NCI-H146 treated with DMSO at 0.1 percent for 48 hours (cell line): ENCODE results near the gene FYCO1.

ENCODE experiments used
- DNase-seq: peaks from one replicate; lab custom pipeline; 2025; ENCODE audit not compliant: unreplicated experiment; lab: John Stamatoyannopoulos, UW

The FYCO1 gene

DNA sequence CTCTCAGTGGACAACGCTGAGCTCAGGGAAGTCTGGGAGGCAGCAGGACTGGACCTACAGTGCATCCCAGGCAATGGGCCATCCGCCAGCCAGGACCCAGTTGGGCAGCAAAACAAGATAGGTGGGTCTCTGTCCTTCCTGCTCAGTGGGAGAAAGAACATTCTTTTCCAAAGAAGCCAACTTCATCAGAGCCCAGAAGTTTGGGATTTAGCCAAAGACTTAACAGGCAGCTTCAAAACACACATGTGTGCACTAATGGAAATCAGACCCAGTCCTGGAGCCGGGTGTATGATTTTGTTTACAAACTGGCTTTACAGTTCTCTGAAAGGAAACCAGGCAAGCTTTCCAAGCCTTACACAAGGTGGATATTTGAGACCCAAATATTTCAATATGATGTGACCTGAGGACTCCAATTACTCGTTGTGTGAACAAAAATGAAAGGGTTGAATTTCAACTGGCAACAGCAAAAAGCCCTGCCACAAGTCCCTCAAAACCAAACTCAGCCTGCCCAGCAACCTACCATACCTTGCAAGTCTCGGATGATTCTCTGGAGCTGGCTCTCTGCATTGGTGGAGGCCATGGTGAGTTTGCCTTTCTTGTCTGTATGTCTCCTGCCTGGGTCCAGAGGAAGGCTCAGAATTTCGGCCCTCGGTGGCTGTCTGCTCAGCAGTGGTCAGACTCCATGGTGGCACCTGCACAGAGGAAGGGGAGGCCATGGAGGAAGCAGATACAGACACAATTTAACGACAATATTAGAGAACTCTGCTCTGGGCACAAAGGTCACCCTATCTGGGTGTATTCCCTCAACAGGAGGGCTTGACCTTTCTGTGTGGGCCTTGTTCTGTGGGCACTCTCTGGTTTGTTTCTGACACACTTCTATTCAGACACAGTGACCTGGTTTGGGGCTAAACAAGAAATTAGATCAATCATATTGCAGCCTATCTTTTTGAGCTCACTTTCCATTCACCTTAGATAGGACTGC is 11.0 kb downstream of the FYCO1 start:
- DNase-seq: no peak

DNA sequence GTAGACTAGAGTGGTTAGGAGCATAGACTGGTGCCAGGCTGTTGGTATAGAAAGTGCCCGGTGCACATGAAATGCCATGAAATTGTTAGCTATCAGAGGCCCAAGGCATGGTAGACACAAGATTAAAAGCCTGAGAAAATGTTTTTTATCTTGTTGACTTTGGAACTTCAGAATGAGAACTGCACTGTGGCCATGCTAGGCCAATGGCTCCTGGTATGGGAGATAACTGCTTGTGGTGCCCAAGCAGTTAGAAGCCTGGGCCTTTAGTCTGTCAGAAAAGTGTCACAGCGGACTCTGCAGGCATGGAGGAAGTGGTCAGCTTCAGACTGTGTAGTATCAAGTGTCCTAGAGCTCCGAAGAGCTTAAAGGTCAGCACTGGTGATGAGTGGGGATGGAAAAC is 11.9 kb downstream of the FYCO1 start:
- no peak for DNase-seq

DNA sequence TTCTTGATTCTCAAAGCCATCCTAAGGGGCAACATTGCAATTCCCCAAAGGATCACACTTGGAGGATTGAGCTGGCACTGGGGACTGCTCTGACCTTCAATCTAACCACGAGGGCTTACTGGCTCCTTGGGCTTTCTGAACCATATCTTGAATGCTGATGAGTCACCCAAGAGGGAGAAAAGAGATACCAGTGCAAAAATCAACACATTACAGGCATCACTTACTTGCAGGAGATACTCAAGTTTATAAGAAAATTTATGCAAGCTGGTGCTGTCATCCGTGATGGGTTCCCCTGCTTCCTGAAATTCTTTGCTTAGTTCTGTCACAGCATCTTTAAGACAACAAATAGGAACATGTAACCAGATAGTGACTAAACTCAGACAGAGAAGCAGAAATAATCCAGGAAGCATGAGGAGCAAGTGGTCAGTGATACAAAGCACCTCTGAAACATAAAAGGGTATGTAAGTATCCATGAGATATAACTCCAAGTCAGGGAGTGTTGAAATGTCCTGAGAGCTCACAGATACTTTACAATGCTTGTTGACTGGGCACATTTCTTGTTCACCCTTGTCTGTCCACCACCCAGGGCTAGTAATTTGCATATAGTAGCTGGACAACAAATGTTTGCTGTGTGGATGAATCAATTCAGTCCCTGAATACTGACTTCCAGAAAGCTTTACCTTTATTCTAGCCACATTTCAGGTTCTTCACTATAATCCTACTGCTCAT is 14.1 kb downstream of the FYCO1 start:
- no peak for DNase-seq

DNA sequence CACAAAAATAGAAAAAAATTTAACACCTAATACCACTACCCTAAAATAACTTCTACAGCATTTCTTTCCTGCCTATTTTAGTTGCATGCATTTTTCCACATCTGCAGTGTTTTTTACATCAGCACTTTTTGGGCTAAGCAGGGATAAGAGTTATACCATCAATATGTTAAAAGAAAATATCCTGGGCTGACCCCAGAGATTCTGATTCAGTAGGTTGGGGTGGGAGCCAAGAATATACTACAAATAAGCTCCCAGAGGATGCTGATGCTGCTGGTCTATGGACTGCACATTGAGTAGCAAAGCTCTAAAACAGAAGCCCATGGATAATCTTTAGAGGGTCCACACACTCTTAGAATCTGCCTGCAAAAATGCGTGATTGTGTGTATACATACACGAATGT is 14.8 kb downstream of the FYCO1 start:
- DNase-seq: no peak

DNA sequence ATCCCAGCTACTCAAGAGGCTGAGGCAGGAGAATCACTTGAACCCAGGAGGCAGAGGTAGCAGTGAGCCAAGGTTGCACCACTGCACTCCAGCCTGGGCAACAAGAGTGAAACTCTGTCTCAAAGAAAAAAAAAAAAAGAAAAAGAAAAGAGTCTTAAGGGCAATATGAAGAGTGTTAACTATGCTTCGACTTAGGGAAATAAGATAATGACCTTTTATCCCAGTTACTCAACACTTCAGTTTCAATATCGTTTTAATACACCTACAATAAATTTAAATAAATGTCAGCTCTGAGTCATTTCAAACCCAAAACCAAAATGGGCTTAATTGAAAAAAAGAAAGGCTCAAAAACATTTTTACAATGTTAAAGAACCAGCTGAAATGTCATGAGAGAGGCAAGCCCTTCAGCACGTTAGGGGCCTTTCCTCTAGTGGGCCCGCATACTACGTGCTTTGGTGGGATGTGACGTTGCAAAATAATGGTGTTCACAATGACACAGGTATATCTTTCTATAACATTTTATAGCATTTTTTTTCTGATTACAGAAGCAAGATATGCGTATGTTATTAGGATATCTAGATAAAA is 15.3 kb downstream of the FYCO1 start:
- DNase-seq: no peak

DNA sequence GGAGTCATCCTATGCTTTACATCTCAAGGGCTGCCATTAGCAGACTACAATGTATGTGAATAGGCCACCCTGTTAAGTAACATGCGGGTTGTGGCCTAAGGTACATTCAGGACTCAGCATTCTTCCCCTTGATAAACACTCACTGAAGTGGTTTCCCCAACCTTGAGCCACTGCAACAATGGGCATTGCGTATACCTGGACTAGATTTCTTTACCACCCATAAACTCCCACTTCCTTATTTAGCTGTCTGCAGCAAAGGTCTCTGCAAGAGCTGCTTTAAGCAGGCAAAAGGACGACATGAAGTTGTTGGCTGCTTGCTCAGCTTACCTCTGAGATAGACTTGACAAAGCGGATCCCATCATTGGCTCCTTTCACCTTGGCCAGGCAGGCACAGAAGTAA is 16.2 kb downstream of the FYCO1 start:
- no peak for DNase-seq

DNA sequence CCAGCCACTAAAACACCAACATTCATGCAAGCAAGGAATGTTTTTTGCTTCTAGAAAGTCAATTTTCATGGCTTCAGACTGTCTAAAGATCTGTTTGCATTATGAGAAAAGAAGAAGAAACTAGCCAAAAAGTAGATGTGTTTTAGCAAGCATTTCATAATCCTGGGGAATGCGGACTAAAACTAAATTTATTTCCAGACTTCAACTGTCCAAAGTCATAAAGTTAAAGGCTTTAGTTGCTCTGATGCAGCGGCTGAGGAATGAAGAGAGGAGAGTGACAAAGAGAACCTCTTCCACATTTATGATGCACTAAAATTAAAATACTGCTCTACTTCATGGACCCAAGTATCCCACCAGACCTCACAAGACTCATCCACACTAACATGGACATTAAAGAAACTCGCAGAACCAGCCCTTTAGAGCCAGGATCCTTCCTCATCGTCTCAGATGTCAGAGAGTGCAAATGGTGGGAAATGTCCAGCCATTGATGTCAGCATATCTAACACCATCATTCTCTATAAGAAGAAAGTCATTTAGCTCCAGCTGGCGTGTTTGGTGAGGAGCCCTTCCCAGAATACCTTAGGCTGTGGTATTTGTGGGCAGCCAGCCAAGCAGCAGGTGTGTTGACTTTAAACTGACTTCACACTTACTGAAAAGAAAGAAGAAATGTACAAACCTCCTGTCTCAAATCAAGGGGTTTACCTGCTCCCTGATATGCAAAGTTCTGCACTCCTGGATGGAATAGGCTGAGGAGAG is 17.4 kb downstream of the FYCO1 start:
- DNase-seq: peak; percentile 2

DNA sequence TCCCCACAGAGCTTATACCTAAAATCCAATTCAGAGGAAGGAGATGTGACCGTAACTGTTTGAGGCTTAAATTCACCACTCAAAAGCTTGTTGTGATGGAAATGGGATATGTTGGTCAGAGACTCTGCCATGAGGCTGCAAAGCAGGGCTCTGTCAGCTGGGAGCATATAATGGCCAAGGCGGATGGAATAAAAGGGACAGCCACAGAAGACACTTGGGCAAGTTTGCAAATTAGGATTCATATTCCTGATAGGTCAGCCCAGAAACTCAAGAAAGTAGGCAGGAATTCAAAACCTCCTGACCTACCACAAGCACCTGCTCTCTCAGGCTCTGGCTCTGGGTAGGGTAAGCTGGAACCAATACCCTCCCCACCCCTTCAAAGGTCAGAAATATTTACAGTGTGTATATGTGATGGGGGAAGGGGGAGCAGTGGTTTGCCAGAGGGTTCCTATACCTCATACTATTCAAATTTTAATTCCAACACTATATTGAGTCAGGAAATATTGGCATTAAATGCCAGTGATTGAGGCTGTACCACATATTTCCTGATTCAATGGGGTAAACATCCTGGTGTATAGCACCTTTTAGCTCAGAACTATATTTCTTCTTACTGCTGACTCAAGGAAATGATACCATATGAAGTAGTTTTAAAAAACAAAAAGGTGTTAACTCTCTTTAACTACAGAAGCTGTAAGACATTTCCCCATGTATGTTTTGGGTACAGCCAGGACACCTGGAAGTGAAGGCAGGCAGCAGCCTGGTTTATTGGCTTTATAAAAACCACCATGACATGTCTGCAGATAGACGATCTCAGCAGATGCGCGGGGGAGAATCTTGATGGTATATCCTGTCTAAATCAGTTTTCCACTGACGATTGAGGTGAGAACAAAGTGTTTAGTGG is 19.2 kb downstream of the FYCO1 start:
- no peak for DNase-seq

DNA sequence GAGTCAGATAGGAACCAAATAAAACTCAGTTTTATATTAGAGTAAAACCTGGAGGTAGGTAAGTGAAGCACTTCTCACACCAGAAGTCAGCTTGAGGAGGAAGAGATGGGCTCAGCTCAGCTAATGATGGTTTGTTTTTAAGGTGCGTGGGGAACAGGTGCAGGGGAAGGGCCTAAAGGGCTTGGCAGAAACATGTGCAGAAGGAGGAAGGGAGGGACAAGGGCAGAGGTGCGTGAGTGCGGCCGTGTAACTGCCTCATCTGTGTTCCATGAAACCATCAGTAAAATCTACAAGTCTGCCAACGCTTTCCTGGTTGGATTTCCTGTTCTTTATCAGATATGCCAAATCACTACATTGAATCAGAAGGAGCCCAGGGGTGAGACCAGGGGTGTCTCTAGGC is 19.9 kb downstream of the FYCO1 start:
- no peak for DNase-seq

DNA sequence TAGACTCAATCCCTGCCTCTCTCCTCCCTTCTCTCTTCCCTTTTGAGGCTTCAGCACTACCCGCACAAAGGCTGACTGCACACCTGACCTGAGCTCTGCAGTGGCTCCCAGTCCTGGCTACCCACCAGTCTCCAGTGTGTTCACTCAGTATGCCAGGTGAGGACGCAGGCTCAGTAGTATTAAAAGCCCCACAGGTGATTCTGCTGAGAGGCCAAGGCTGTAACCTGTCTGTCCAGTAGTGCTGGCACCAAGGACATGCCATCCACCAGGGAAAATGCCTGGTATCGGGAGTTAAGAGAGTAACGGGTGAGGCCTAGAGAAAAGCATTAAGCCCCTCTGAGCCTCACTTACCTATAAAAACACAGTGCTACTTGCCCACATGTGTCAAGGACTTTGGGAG is 20.9 kb downstream of the FYCO1 start:
- DNase-seq: no peak

DNA sequence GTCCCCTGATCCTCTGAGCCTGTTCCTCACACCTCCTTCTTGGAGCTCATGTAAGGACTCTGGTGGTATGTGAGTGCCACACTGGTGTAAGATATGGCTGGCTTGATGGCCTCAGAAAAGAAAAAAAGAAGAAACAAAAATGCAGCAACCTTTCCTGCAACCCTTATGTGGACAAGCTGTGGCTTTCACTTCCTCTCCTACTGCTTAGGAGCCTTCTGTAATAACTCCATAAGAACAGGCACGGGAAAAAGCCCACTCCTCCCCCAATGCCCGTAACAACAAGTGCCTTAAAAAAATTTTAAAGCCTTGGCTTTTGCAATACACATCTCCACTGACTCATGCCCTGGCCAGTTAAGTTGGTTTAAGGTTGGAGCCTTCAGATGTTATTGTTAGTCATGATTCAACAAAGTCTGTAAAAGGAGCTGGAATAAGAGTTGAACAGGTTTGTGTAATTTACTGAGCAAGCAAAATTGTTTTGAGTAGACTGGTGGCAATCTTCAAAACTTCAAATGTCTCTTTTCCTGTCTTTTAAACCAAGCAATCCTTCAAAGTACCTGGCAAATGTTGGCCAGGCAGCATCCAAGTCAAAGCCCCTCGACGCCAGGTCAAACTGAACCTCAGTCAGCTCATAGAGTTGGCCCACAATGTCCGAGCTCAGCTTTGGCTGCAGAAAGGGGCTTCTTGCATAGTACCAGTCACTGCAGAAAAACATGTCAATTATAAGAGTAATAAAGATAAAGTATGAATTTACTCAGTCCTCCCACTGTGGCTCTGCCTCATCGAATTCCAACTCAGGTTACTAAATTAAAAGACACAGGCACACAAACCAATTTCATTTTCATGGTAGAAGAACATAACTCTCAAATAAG is 22.9 kb downstream of the FYCO1 start:
- DNase-seq: no peak

DNA sequence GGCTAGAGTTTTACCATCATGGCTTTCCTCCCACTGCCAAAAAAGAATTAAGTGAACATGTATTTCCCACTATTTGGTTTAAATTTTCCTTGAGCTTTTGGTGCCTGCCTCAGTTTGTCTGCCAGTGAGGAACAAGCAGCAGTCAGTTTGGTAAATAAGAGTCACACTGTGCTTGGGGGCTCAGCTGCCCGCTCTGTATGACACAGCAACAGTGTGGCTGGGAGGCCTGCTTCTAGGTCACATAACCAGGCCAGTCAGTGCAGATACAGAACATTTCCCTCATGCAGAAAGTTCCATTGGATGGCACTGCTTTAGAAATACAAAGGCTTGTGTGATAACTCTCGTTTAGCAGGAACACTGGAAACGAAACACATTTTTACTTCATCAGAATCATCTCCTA is 25.7 kb downstream of the FYCO1 start:
- DNase-seq: no peak

DNA sequence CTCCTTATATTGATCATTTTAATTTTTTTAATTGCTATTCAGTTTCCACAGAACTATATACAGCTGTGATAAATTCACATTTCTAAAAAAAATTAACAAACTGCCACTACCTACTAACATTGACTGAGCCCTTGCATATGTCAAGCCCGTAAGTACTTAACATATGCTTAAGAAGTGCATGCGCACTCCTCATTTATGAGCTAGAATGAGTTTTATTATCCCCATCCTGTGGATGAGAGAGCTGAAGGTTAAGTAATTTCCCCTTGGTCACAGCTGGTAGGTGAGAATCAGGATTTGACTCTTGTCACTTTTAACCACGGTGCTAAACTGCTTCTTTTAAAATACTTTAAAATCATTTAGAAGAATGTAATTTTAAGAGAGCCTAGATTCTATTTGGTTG is 26.5 kb downstream of the FYCO1 start:
- DNase-seq: no peak

DNA sequence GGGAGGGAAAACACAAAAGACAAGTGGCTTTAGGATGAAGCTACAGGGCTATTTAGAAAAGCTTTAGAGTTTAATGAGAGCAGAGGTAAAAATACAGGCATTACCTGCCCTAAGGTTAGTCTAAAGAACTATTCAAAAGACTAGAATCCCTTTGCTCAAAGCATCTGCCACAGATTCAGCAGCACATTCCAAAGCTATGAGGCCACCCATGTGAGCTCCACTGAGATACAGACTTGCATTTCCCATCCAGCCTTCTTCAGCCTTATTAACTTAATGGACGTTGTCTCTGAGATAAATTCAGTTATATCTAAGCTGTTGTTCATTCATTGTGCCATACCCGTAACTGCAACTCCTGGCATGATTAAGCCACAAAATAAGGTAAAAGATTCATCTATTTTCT is 26.9 kb downstream of the FYCO1 start:
- no peak for DNase-seq

DNA sequence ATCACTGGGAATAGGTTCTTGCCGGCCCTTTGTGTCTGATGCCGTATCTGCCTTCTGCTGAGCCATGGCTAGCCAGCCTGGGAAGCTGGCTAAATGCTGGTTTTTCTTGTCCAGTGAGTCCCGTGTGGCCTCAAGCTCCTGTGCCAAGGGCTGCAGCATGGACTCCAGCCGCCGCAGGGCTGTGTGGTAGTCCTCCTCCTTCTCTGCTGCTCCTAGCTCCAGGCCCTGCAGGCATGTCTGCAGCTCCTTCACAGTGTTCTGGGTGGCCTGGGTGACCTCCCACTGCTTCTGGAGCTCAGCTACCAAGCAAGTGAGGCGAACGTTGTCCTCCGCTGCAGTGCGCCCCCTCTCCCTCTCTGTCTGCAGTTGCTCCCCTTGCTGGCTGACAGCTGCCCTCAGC is 27.5 kb downstream of the FYCO1 start:
- DNase-seq: no peak

DNA sequence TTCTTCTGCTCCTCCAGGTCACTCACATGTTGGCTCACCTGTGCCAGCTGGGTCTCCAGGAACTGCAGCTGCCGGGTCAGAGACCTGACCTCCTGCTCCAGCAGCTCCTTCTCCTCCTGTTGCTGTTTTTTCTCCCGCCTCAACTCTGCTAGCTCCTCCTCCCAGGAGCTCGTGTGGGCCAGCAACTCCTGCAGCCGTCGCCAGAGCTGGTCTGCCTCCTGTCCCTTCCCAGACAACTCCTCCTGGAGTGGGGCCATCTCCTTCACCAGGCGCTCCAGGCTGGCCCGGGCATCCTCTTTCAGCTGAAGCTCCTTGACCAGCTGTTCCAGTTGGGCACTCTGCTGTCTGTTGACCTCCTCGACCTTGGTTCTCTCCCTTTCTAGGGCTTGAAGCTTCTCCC is 27.9 kb downstream of the FYCO1 start:
- no peak for DNase-seq

DNA sequence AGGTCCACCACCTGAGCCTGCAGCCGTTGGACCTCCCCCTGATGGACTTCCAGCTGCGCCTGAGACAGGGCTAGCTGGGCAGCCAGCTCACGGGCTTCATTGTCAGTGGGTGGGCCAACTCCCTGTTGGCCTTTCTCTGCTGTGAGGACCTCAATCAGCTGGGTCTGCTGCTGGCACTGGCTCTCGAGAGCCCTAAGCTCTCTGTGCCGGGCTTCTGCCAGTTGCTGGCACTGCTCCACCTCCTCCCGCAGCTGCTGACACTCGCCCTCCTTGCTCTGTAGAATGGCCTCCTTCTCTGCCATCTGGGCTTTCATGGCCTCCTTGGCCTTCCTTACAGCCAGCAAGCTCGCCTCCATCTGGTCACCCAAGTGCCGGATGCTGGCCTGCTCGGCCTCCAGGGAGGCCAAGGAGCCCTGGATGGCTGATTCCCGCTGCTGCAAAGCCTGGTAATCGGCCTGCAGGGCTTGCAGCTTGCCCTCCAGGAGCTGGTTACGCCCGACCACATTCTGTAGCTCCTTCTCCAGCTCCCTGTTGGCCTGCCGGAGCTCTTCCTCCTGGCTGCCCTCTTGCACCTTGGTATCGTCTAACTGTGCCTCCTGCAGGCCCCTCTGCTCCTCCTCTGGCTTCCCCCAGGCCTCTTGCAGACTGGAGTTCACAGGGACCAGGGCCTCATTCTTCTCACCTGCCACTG is 28.5 kb downstream of the FYCO1 start:
- DNase-seq: no peak

DNA sequence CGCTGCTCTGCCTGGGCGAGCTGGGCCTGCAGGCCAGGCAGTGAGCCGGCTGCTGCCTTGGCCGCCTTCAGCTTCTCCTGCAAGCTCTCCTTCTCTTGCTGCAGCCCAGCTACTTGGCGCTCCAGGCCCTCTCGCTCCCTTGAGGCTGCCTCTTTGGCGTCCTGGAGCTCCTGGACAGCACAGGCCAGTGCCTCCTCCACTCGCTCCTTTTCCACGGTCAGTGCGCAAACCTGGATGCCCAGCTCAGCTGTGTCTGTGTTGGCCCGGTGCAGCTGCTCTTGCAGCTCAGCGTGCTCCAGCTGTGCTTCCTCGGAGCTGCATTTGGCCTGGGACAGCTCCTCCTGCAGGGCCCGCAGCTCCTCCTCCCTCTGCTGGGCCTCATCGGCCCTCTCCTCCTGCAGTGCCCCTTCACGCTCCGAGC is 29.2 kb downstream of the FYCO1 start:
- DNase-seq: no peak

DNA sequence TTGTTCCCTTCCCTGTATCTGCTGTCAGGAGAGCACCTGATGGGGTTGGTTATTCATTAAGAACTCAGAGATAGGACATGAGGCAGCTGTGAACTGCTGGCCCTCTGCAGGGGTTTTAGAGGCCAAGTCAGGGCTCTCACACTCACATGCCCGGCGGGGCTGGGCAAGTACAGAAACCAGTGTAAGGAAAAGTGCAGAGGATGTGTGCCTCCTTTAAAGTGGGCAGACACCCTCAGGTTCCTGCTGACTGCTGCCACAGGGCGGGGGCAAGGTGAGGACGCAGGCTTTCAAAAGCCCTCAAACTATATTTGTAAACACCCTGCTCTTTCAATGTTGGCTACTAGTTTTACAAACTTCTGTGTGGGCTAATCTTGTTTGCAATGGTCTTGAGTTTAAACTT is 30.0 kb downstream of the FYCO1 start:
- no peak for DNase-seq
